Activated CD4-positive, alpha-beta T cell treated with anti-CD3 and anti-CD28 coated beads, Interleukin-2, amount 10 ng/mL, durations not matched to agents 24 days and 14 days (primary cell): Measurements from ENCODE around the gene PDZD11. TPM values are rescaled to one million over a fixed set of nuclear protein-coding genes. Genes with fewer than 3 reads are reported as not detected.
"Not testable (repeated sequence)": the region's sequence is repeated elsewhere in the genome, so short reads cannot be mapped to it uniquely, and the experiment has no call there.

ENCODE experiments used
- DNase-seq: peaks from one replicate; pipeline ENCODE4 v3.0.0; 2022
- H3K27ac Mint-ChIP-seq: one replicate; pipeline ENCODE4 v1.8.0; 2022; ENCODE audit warnings: mild to moderate bottlenecking, mixed read lengths
- H3K27me3 Mint-ChIP-seq: one replicate; pipeline ENCODE4 v1.8.0; 2022; ENCODE audit warnings: mixed read lengths
- H3K36me3 Mint-ChIP-seq: one replicate; pipeline ENCODE4 v1.8.0; 2022; ENCODE audit warnings: low read depth, mild to moderate bottlenecking, mixed read lengths
- H3K4me1 Mint-ChIP-seq: one replicate; pipeline ENCODE4 v1.8.0; 2021; ENCODE audit warnings: mixed read lengths
- H3K4me3 Mint-ChIP-seq: one replicate; pipeline ENCODE4 v1.8.0; 2022; ENCODE audit warnings: mild to moderate bottlenecking, moderate library complexity, mixed read lengths
- H3K9me3 Mint-ChIP-seq: one replicate; pipeline ENCODE4 v1.8.0; 2021; ENCODE audit warnings: mixed read lengths
- intact Hi-C: fragments of 100-400 bp; cut with micrococcal nuclease; formaldehyde crosslinking; loops from one replicate; pipeline ENCODE4 v1.15.1; 2023
- total RNA-seq: library from RNA; stranded (reverse); gene quantifications from 2 replicates; pipeline ENCODE4 v1.2.3, GENCODE V29; 2022

The PDZD11 gene
- 28.9 and 30.0 TPM in 2 replicates for total RNA-seq

- Mint-ChIP-seq H3K9me3 (no peaks in the 10 kb centered on the region), H3K36me3 (peaks cover 15% of the 10 kb centered on the region), H3K27me3 (no peaks in the 10 kb centered on the region), H3K4me3 (peak within 1 kb of the TSS; percentile 94), H3K27ac (peak within 1 kb of the TSS; percentile 87), H3K4me1 (peaks cover 22% of the 10 kb centered on the region)
- intact Hi-C loops, result loop anchor here (1.0 to 5.0 kb wide), 3 partner anchors 47 to 157 kb away; partner anchors contain the start of gene IGBP1
- DNase-seq, result peak; percentile 96
These were observed at the start of gene PDZD11, which contains the start of gene KIF4A for GRCh38 chrX:70289793-70290770. TSS of gene PDZD11 (minus strand) at chrX:70289927. CDS start at chrX:70289341, 586 bp downstream. TSS of gene KIF4A (plus strand) at chrX:70290104. CDS start at chrX:70290459, 355 bp downstream.

GRCh38 chrX:70338290-70338689 is 48.6 kb upstream of the PDZD11 start:
- Mint-ChIP-seq H3K27ac (no peak overlapping the region), H3K36me3 (peaks cover 25% of the 10 kb centered on the region), H3K27me3 (no peaks in the 10 kb centered on the region), H3K4me3 (no peak overlapping the region), H3K9me3 (no peaks in the 10 kb centered on the region), H3K4me1 (peaks cover 15% of the 10 kb centered on the region)
- intact Hi-C loops, result loop anchor here (5.0 kb wide), 1 partner anchor 94 kb away; no protein-coding TSS in a partner anchor
- no peak for DNase-seq

GRCh38 chrX:70336767-70337166 is 47.0 kb upstream of the PDZD11 start:
- no peak overlapping the region for H3K4me3 Mint-ChIP-seq
- intact Hi-C loops, result loop anchor here (2.0 to 5.0 kb wide), 3 partner anchors 46 to 336 kb away; partner anchors contain the start of gene KIF4A
- peak; percentile 58 for DNase-seq
- H3K4me1 Mint-ChIP-seq, result peaks cover 15% of the 10 kb centered on the region
- H3K9me3 Mint-ChIP-seq, result no peaks in the 10 kb centered on the region
- H3K27ac Mint-ChIP-seq, result peak overlapping the region; percentile 45
- no peaks in the 10 kb centered on the region for H3K27me3 Mint-ChIP-seq
- H3K36me3 Mint-ChIP-seq, result peaks cover 26% of the 10 kb centered on the region

- no peak for DNase-seq
- Mint-ChIP-seq H3K27me3 (no peaks in the 10 kb centered on the region), H3K9me3 (no peaks in the 10 kb centered on the region), H3K36me3 (peaks cover 31% of the 10 kb centered on the region), H3K4me3 (no peak overlapping the region), H3K27ac (peak overlapping the region; percentile 3), H3K4me1 (peaks cover 15% of the 10 kb centered on the region)
- intact Hi-C loops, result no loop called here
These were observed 42.9 kb upstream of the PDZD11 start for GRCh38 chrX:70332600-70332999.

GRCh38 chrX:70331161-70331560 is 41.4 kb upstream of the PDZD11 start:
- no peak overlapping the region for H3K27ac Mint-ChIP-seq
- no peak overlapping the region for H3K4me3 Mint-ChIP-seq
- H3K27me3 Mint-ChIP-seq, result no peaks in the 10 kb centered on the region
- intact Hi-C loops, result no loop called here
- no peaks in the 10 kb centered on the region for H3K9me3 Mint-ChIP-seq
- peaks cover 6% of the 10 kb centered on the region for H3K4me1 Mint-ChIP-seq
- H3K36me3 Mint-ChIP-seq, result peaks cover 29% of the 10 kb centered on the region
- no peak for DNase-seq

GRCh38 chrX:70324326-70324725 is 34.6 kb upstream of the PDZD11 start:
- H3K27ac Mint-ChIP-seq, result no peak overlapping the region
- no peaks in the 10 kb centered on the region for H3K9me3 Mint-ChIP-seq
- intact Hi-C loops, result no loop called here
- DNase-seq, result no peak
- H3K4me1 Mint-ChIP-seq, result no peaks in the 10 kb centered on the region
- H3K27me3 Mint-ChIP-seq, result no peaks in the 10 kb centered on the region
- no peak overlapping the region for H3K4me3 Mint-ChIP-seq
- H3K36me3 Mint-ChIP-seq, result peaks cover 11% of the 10 kb centered on the region

GRCh38 chrX:70323628-70324027 is 33.9 kb upstream of the PDZD11 start:
- peaks cover 11% of the 10 kb centered on the region for H3K36me3 Mint-ChIP-seq
- H3K9me3 Mint-ChIP-seq, H3K27me3 Mint-ChIP-seq, H3K27ac Mint-ChIP-seq, intact Hi-C loops, H3K4me1 Mint-ChIP-seq, DNase-seq, H3K4me3 Mint-ChIP-seq: not testable (repeated sequence)

GRCh38 chrX:70322784-70323183 is 33.1 kb upstream of the PDZD11 start:
- Mint-ChIP-seq H3K27ac (no peak overlapping the region), H3K27me3 (no peaks in the 10 kb centered on the region), H3K36me3 (peaks cover 10% of the 10 kb centered on the region), H3K4me3 (no peak overlapping the region), H3K9me3 (no peaks in the 10 kb centered on the region), H3K4me1 (no peaks in the 10 kb centered on the region)
- no peak for DNase-seq
- intact Hi-C loops, result no loop called here

- intact Hi-C loops, result no loop called here
- no peak for DNase-seq
- H3K9me3 Mint-ChIP-seq, result no peaks in the 10 kb centered on the region
- H3K4me1 Mint-ChIP-seq, result peaks cover 4% of the 10 kb centered on the region
- H3K36me3 Mint-ChIP-seq, result peaks cover 27% of the 10 kb centered on the region
- H3K27me3 Mint-ChIP-seq, result no peaks in the 10 kb centered on the region
- no peak overlapping the region for H3K27ac Mint-ChIP-seq
- H3K4me3 Mint-ChIP-seq, result no peak overlapping the region
These were observed 23.8 kb upstream of the PDZD11 start for GRCh38 chrX:70313503-70313902.

- no peaks in the 10 kb centered on the region for H3K27me3 Mint-ChIP-seq
- peak overlapping the region; percentile 35 for H3K27ac Mint-ChIP-seq
- no peaks in the 10 kb centered on the region for H3K9me3 Mint-ChIP-seq
- no peak for DNase-seq
- peaks cover 41% of the 10 kb centered on the region for H3K36me3 Mint-ChIP-seq
- intact Hi-C loops, result no loop called here
- no peak overlapping the region for H3K4me3 Mint-ChIP-seq
- H3K4me1 Mint-ChIP-seq, result peaks cover 4% of the 10 kb centered on the region
These were observed 12.0 kb upstream of the PDZD11 start for GRCh38 chrX:70301716-70302115.

- Mint-ChIP-seq H3K36me3 (peaks cover 5% of the 10 kb centered on the region), H3K4me1 (peaks cover 20% of the 10 kb centered on the region), H3K27ac (no peak overlapping the region), H3K27me3 (no peaks in the 10 kb centered on the region), H3K4me3 (no peak overlapping the region), H3K9me3 (no peaks in the 10 kb centered on the region)
- intact Hi-C loops, result loop anchor here (5.0 kb wide), 1 partner anchor 139 kb away; no protein-coding TSS in a partner anchor
- no peak for DNase-seq
These were observed 3.9 kb upstream of the PDZD11 start for GRCh38 chrX:70293621-70294020.

- Mint-ChIP-seq H3K4me3 (no peak overlapping the region), H3K4me1 (peaks cover 22% of the 10 kb centered on the region), H3K27ac (peak overlapping the region; percentile 29), H3K9me3 (no peaks in the 10 kb centered on the region), H3K36me3 (peaks cover 7% of the 10 kb centered on the region), H3K27me3 (no peaks in the 10 kb centered on the region)
- intact Hi-C loops, result loop anchor here (5.0 kb wide), 1 partner anchor 140 kb away; no protein-coding TSS in a partner anchor
- DNase-seq, result no peak
These were observed 3.1 kb upstream of the PDZD11 start for GRCh38 chrX:70292788-70293187.

GRCh38 chrX:70289168-70289792 is 447 bp downstream of the PDZD11 start:
- H3K4me3 Mint-ChIP-seq, result peak overlapping the region; percentile 94
- H3K9me3 Mint-ChIP-seq, result no peaks in the 10 kb centered on the region
- intact Hi-C loops, result loop anchor here (1.0 kb wide), 1 partner anchor 156 kb away; the partner anchor contains the start of gene IGBP1

GRCh38 chrX:70281951-70282350 is 7.8 kb downstream of the PDZD11 start, which contains the start of gene RAB41:
TSS of gene RAB41 (plus strand) at chrX:70282172. CDS start at chrX:70282218, 46 bp downstream.
- H3K9me3 Mint-ChIP-seq, result no peaks in the 10 kb centered on the region
- intact Hi-C loops, result no loop called here
- peaks cover 8% of the 10 kb centered on the region for H3K36me3 Mint-ChIP-seq
- no peaks in the 10 kb centered on the region for H3K27me3 Mint-ChIP-seq
- no peak within 1 kb of the TSS for H3K27ac Mint-ChIP-seq
- no peaks in the 10 kb centered on the region for H3K4me1 Mint-ChIP-seq
- DNase-seq, result no peak
- H3K4me3 Mint-ChIP-seq, result no peak within 1 kb of the TSS

More at GRCh38 chrX:70289168-70289792, 447 bp downstream of the PDZD11 start:
- peaks cover 15% of the 10 kb centered on the region for H3K36me3 Mint-ChIP-seq
- H3K27me3 Mint-ChIP-seq, result no peaks in the 10 kb centered on the region
- DNase-seq, result peak; percentile 53
- peak overlapping the region; percentile 87 for H3K27ac Mint-ChIP-seq
- peaks cover 22% of the 10 kb centered on the region for H3K4me1 Mint-ChIP-seq
